HepG2 (cell line): ENCODE measurements around the gene ZNF330. TPM values are rescaled to one million over a fixed set of nuclear protein-coding genes. Genes with fewer than 3 reads are reported as not detected.
A peak's percentile ranks its signal among the peaks of the same experiment; 100 is the strongest.

ENCODE experiments used
- ARID2 ChIP-seq: sonication (generic); formaldehyde crosslinking; IDR thresholded peaks from 2 replicates; pipeline ENCODE4 v1.8.1; 2022; ENCODE audit warnings: mild to moderate bottlenecking, missing genetic modification reagents, borderline replicate concordance
- CREB1 ChIP-seq, 2 experiments: fragments of 450-650 bp in 1 of 2; IDR thresholded peaks; 2 replicates each; pipeline ENCODE4 v1.6.1; 2016 to 2017; ENCODE audit warnings: control low read depth in 1 of 2, mild to moderate bottlenecking in 1 of 2, missing compliant biosample characterization in 1 of 2, missing genetic modification characterization in 1 of 2
- ETV6 ChIP-seq: sonication (generic); formaldehyde crosslinking; conservative IDR thresholded peaks from 2 replicates; pipeline ENCODE4 v1.4.0; 2020; ENCODE audit warnings: missing genetic modification reagents
- FOXK1 ChIP-seq: sonication (generic); formaldehyde crosslinking; IDR thresholded peaks from 2 replicates; pipeline ENCODE4 v1.4.0; 2020; ENCODE audit warnings: low read depth, missing genetic modification reagents, borderline replicate concordance
- HOXA3 ChIP-seq: sonication (generic); formaldehyde crosslinking; IDR thresholded peaks from 2 replicates; pipeline ENCODE4 v1.5.0; 2020; ENCODE audit warnings: missing genetic modification reagents
- KAT8 ChIP-seq: IDR thresholded peaks from 2 replicates; pipeline ENCODE4 v1.6.1; 2016; ENCODE audit warnings: missing genetic modification reagents, missing compliant biosample characterization
- KDM2A ChIP-seq: sonication (generic); formaldehyde crosslinking; IDR thresholded peaks from 2 replicates; pipeline ENCODE4 v1.4.0; 2020; ENCODE audit warnings: low read depth, missing genetic modification reagents, borderline replicate concordance
- KLF15 ChIP-seq: sonication (generic); formaldehyde crosslinking; IDR thresholded peaks from 2 replicates; pipeline ENCODE4 v1.8.1; 2023; ENCODE audit warnings: borderline replicate concordance, mild to moderate bottlenecking, inconsistent platforms, missing genetic modification reagents, mixed read lengths
- KLF6 ChIP-seq: IDR thresholded peaks from 2 replicates; pipeline ENCODE4 v1.8.0; 2016; ENCODE audit warnings: missing biosample characterization, missing genetic modification reagents
- MXD4 ChIP-seq: IDR thresholded peaks from 2 replicates; pipeline ENCODE4 v1.6.1; 2016; ENCODE audit warnings: mild to moderate bottlenecking, missing biosample characterization, missing genetic modification reagents
- NCOR1 ChIP-seq: fragments of 200-600 bp; sonication (generic); IDR thresholded peaks from 2 replicates; pipeline ENCODE4 v1.7.0; 2017; ENCODE audit warnings: antibody characterized with exemption, low read length, borderline replicate concordance
- POLR2A ChIP-seq, 2 experiments: IDR thresholded peaks; 2 replicates each; pipeline ENCODE4 v1.6.1; 2011; ENCODE audit warnings: low read depth in 2 of 2, low read length in 2 of 2, mild to moderate bottlenecking in 1 of 2, moderate library complexity in 1 of 2; ENCODE audit not compliant: insufficient read depth in 1 of 2
- SP5 ChIP-seq: IDR thresholded peaks from 2 replicates; pipeline ENCODE4 v1.6.1; 2016; ENCODE audit warnings: low read depth, borderline replicate concordance
- TGIF2 ChIP-seq: IDR thresholded peaks from 2 replicates; pipeline ENCODE4 v1.6.1; 2016; ENCODE audit warnings: control low read depth, missing compliant biosample characterization
- ZNF230 ChIP-seq: sonication (generic); formaldehyde crosslinking; IDR thresholded peaks from 2 replicates; pipeline ENCODE4 v1.4.0; 2020; ENCODE audit warnings: mild to moderate bottlenecking, missing genetic modification reagents
- ZNF501 ChIP-seq: sonication (generic); formaldehyde crosslinking; IDR thresholded peaks from 2 replicates; pipeline ENCODE4 v1.5.1; 2020; ENCODE audit warnings: mild to moderate bottlenecking, moderate library complexity, missing genetic modification reagents
- ZNF75D ChIP-seq: sonication (generic); formaldehyde crosslinking; IDR thresholded peaks from 2 replicates; pipeline ENCODE4 v1.8.1; 2023; ENCODE audit warnings: missing genetic modification reagents, mild to moderate bottlenecking, borderline replicate concordance
- ZNF816 ChIP-seq: sonication (generic); formaldehyde crosslinking; IDR thresholded peaks from 2 replicates; pipeline ENCODE4 v1.8.0; 2022; ENCODE audit warnings: missing genetic modification reagents, mild to moderate bottlenecking, borderline replicate concordance
- ZNF891 ChIP-seq: sonication (generic); formaldehyde crosslinking; IDR thresholded peaks from 2 replicates; pipeline ENCODE4 v1.5.0; 2020; ENCODE audit warnings: mild to moderate bottlenecking, missing genetic modification reagents
- polyA plus RNA-seq, 8 experiments: library from polyadenylated mRNA; depleted of rRNA in 3 of 8; stranded (reverse) in 7 of 8; unstranded in 1 of 8; fragments of >200 nt; fragmentation: Illumina TruSeq in 4 of 8; extraction: Trizol in 4 of 8; gene quantifications; 2 replicates each; pipeline versions ENCODE4 v1.2.1 to v1.2.3, GENCODE V29; 2011 to 2016; ENCODE audit warnings: low read depth in 4 of 8, missing spikeins in 1 of 8, mixed read lengths in 1 of 8; ENCODE audit not compliant: insufficient read depth in 1 of 8
- total RNA-seq, 5 experiments: library from RNA; depleted of rRNA; stranded (reverse); fragments of >200 nt; fragmentation: Illumina TruSeq; extraction: Trizol; gene quantifications; 2 replicates each; pipeline ENCODE4 v1.2.3, GENCODE V29; 2016; ENCODE audit warnings: low read depth in 1 of 5
- TF ChIP-seq, protein P1 (sequence below): sonication (generic); formaldehyde crosslinking; IDR thresholded peaks from 2 replicates; pipeline ENCODE4 v1.4.0; 2020; ENCODE audit warnings: missing genetic modification reagents, low read depth, mild to moderate bottlenecking, borderline replicate concordance
- TF ChIP-seq, protein P2 (sequence below): IDR thresholded peaks from 2 replicates; pipeline ENCODE4 v1.6.1; 2016; ENCODE audit warnings: mild to moderate bottlenecking, missing biosample characterization, missing genetic modification reagents
- TF ChIP-seq, protein P3 (sequence below): IDR thresholded peaks from 2 replicates; pipeline ENCODE4 v1.6.1; 2018; ENCODE audit warnings: missing genetic modification reagents, mild to moderate bottlenecking, missing compliant biosample characterization
- TF ChIP-seq, protein P4 (sequence below): sonication (generic); formaldehyde crosslinking; IDR thresholded peaks from 2 replicates; pipeline ENCODE4 v1.5.0; 2020; ENCODE audit warnings: missing genetic modification reagents
- TF ChIP-seq, protein P5 (sequence below): sonication (generic); formaldehyde crosslinking; IDR thresholded peaks from 2 replicates; pipeline ENCODE4 v1.4.0; 2020; ENCODE audit warnings: mild to moderate bottlenecking, missing genetic modification reagents

ZNF330 gene
- total and polyA plus RNA-seq, 2 of the 13 experiments (the other 11 are each of a cell fraction or from before 2014, with no cell fraction given), result 23.3 to 43.4 TPM

DNA sequence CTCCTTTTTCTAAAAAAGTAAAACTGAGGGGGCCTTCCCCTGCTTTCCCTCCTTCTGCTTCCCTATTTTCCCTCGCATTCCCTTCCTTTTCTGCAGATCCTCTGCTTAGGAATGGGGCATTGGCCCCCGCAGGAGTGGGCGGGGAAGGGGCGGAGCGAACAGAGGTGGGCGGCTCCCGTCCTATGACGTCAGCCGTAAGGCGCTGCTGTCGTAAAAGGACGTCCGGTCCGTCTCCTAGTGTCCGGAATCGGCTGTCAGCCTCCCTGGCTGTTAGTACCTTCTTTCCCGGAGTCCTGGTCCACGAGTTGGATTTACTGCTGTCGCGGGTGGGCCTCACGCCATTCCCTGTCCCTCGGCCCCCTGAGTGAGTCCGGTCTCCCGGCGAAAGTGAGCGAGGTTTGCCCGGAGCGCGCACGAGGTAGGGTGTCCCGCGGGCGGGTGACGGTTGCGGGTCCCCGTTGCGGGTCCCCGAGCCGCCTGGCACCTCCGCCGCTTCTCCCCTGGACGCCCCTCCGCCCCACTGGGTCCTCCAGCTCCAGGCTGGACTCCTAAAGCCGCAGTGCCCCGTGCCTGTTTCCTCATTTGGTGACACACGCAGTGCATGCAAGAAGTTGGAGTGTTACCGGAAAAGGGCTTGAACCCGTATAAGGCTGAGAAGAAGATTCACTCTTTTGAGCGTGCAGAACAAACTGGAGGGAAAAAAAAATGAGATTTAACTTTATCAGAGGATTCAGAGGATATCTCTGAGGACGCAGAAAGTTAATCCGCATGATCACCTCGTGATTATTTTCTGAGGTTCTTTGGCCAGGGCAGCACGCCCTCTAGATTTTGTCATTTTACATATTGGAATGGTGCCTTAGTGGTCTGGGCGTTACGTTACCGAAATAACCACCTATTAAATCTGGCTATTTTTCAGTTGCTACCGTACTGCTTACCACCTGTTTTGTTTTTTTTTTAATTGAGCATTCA, at the start of gene ZNF330 (continued):
- TF ChIP-seq, protein P1, sequence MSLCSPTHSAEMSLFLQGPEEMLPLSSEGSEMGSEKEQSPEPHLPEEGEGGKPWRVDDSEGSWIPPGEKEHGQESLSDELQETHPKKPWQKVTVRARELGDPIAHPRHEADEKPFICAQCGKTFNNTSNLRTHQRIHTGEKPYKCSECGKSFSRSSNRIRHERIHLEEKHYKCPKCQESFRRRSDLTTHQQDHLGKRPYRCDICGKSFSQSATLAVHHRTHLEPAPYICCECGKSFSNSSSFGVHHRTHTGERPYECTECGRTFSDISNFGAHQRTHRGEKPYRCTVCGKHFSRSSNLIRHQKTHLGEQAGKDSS (CRISPR knock-in tag), result peak; percentile 64; the same call in 1 of the 2 replicates
- 0 out of 2 replicates have a peak, but pooled peaks have one; percentile 54 for TF ChIP-seq ARID2
- TF ChIP-seq ETV6 (CRISPR knock-in tag), result peak; percentile 73; the same call in 1 of the 2 replicates
- peak; percentile 88 for TF ChIP-seq ZNF501 (CRISPR knock-in tag)
- peak; percentile 86 for TF ChIP-seq HOXA3
- TF ChIP-seq KDM2A (CRISPR knock-in tag), result peak; percentile 91
- TF ChIP-seq POLR2A (IDR thresholded peaks at IDR 0.05; ENCODE audit: insufficient read depth in 1 of 2, low read depth in 2 of 2, low read length in 2 of 2), result peak; percentile 70 to 96
- no peak for TF ChIP-seq KLF15 (CRISPR knock-in tag)
- 0 out of 2 replicates have a peak, but pooled peaks have one; percentile 45 for TF ChIP-seq ZNF891
- 0 out of 2 replicates have a peak, but pooled peaks have one; percentile 28 for TF ChIP-seq KLF6 (CRISPR knock-in tag)
- peak; percentile 91 for TF ChIP-seq KAT8
- TF ChIP-seq, protein P2, sequence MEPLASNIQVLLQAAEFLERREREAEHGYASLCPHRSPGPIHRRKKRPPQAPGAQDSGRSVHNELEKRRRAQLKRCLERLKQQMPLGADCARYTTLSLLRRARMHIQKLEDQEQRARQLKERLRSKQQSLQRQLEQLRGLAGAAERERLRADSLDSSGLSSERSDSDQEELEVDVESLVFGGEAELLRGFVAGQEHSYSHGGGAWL (CRISPR knock-in tag), result peak; percentile 33
- 0 out of 2 replicates have a peak, but pooled peaks have one; percentile 38 for TF ChIP-seq MXD4 (CRISPR knock-in tag)
- TF ChIP-seq, protein P3, sequence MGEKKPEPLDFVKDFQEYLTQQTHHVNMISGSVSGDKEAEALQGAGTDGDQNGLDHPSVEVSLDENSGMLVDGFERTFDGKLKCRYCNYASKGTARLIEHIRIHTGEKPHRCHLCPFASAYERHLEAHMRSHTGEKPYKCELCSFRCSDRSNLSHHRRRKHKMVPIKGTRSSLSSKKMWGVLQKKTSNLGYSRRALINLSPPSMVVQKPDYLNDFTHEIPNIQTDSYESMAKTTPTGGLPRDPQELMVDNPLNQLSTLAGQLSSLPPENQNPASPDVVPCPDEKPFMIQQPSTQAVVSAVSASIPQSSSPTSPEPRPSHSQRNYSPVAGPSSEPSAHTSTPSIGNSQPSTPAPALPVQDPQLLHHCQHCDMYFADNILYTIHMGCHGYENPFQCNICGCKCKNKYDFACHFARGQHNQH, result peak; percentile 52; the same call in 1 of the 2 replicates
- peak; percentile 53; the same call in 1 of the 2 replicates for TF ChIP-seq FOXK1 (CRISPR knock-in tag)
- TF ChIP-seq ZNF816, result peak; percentile 90; the same call in 1 of the 2 replicates
- TF ChIP-seq, protein P4, sequence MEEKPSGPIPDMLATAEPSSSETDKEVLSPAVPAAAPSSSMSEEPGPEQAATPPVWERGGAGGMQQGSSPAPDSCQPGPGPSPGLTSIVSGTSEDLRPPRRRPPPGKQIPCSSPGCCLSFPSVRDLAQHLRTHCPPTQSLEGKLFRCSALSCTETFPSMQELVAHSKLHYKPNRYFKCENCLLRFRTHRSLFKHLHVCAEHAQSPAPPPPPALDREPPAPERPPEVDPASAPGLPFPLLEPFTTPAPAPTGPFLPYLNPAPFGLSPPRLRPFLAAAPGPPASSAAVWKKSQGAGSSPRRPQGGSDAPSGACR (CRISPR knock-in tag), result peak; percentile 34; the same call in 1 of the 2 replicates
- TF ChIP-seq NCOR1, result no peak
- TF ChIP-seq CREB1 (IDR thresholded peaks at IDR 0.05), result peak; percentile 98
- peak; percentile 98 for TF ChIP-seq CREB1 (CRISPR knock-in tag; IDR thresholded peaks at IDR 0.05)
- TF ChIP-seq TGIF2 (CRISPR knock-in tag), result peak; percentile 82
- TF ChIP-seq ZNF75D, result 0 out of 2 replicates have a peak, but pooled peaks have one; percentile 21
- peak; percentile 40; the same call in 1 of the 2 replicates for TF ChIP-seq ZNF230 (CRISPR knock-in tag)
- TF ChIP-seq SP5 (CRISPR knock-in tag), result peak; percentile 89
- TF ChIP-seq, protein P5, sequence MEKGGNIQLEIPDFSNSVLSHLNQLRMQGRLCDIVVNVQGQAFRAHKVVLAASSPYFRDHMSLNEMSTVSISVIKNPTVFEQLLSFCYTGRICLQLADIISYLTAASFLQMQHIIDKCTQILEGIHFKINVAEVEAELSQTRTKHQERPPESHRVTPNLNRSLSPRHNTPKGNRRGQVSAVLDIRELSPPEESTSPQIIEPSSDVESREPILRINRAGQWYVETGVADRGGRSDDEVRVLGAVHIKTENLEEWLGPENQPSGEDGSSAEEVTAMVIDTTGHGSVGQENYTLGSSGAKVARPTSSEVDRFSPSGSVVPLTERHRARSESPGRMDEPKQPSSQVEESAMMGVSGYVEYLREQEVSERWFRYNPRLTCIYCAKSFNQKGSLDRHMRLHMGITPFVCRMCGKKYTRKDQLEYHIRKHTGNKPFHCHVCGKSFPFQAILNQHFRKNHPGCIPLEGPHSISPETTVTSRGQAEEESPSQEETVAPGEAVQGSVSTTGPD (CRISPR knock-in tag), result no peak
